Lower leg skin (tissue), 3 donors: ENCODE results near the gene SYT9.

Source experiments
- POLR2A ChIP-seq, 2 donors: fragments of 450-650 bp; IDR thresholded peaks; one replicate each; pipeline ENCODE4 v1.6.1; 2016 to 2017; ENCODE audit warnings: antibody characterized with exemption in 2 of 2, mild to moderate bottlenecking in 1 of 2, moderate library complexity in 1 of 2
- TF ChIP-seq, protein P1 (sequence below), 3 donors: fragments of 450-650 bp; IDR thresholded peaks; one replicate each; pipeline ENCODE4 v1.5.1; 2016; ENCODE audit warnings: antibody characterized with exemption in 3 of 3, mild to moderate bottlenecking in 3 of 3, moderate library complexity in 2 of 3

DNA sequence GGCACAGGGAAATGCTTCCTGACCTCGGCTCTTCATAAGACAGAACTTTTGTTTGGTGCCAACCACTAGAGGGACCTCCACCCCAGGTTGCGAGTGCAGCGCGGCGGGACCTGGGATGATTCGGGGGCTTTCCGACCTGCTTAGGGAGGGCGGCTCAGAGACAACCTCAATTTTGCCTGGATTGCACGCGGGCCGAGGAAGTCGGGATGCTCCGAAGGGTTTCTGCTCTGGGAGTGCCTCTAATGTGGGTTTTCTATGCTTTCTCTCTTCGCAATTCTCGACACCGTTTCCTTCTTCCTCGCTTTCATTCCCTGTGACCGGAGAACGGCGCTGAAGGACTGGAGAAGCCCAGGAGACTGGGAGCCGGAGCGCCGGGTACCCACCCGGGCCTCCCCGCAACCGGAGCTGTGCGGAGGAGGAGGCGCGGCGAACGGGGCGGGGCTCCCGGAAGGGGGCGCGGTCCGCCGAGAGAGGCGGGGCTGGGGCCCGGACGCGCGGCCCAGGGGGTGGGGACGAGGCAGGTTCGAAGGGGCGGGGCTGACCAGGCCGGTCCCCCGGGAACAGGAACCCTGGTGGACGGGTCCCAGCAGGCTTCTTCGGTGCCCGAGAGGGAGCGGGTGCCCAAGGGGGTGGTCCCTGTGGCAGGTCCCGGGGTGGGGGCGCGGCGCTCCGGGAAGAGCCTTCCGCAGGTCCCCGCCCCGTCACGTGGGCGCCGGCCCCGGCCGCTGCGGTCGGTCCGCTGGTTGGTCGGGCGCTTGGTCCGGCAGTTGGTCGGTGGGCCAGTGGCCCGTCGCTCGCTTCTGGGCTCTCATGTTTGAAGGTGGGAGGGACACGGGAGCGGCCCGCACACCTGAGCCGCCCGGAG lies 261.8 kb downstream of the SYT9 start, which contains the start of gene PPFIBP2:
- peak in 1 of 2 donors; percentile 54 for TF ChIP-seq POLR2A (IDR thresholded peaks at IDR 0.05)
- TF ChIP-seq, protein P1, sequence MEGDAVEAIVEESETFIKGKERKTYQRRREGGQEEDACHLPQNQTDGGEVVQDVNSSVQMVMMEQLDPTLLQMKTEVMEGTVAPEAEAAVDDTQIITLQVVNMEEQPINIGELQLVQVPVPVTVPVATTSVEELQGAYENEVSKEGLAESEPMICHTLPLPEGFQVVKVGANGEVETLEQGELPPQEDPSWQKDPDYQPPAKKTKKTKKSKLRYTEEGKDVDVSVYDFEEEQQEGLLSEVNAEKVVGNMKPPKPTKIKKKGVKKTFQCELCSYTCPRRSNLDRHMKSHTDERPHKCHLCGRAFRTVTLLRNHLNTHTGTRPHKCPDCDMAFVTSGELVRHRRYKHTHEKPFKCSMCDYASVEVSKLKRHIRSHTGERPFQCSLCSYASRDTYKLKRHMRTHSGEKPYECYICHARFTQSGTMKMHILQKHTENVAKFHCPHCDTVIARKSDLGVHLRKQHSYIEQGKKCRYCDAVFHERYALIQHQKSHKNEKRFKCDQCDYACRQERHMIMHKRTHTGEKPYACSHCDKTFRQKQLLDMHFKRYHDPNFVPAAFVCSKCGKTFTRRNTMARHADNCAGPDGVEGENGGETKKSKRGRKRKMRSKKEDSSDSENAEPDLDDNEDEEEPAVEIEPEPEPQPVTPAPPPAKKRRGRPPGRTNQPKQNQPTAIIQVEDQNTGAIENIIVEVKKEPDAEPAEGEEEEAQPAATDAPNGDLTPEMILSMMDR (IDR thresholded peaks at IDR 0.05): no peak
